HepG2 (cell line): Measurements from ENCODE around the gene GPBP1. TPM values are rescaled to one million over a fixed set of nuclear protein-coding genes. Genes with fewer than 3 reads are reported as not detected.

Experiments
- AKAP8 ChIP-seq: sonication (generic); formaldehyde crosslinking; IDR thresholded peaks from 2 replicates; pipeline ENCODE4 v1.5.1; 2020; ENCODE audit warnings: mild to moderate bottlenecking, missing genetic modification reagents
- FOXK2 ChIP-seq: fragments of 450-650 bp; IDR thresholded peaks from 2 replicates; pipeline ENCODE4 v1.6.1; 2016
- KDM3A ChIP-seq: IDR thresholded peaks from 2 replicates; pipeline ENCODE4 v1.6.1; 2018; ENCODE audit warnings: low read depth, missing compliant biosample characterization
- MED13 ChIP-seq: sonication (generic); formaldehyde crosslinking; IDR thresholded peaks from 2 replicates; pipeline ENCODE4 v1.5.0; 2020; ENCODE audit warnings: missing genetic modification reagents
- MEF2D ChIP-seq: sonication (generic); formaldehyde crosslinking; IDR thresholded peaks from 2 replicates; pipeline ENCODE4 v1.5.1; 2020; ENCODE audit warnings: mild to moderate bottlenecking, missing genetic modification reagents
- NFKB2 ChIP-seq: sonication (generic); formaldehyde crosslinking; IDR thresholded peaks from 2 replicates; pipeline ENCODE4 v1.4.0; 2020; ENCODE audit warnings: missing genetic modification reagents, borderline replicate concordance
- RAD21 ChIP-seq: fragments of 450-650 bp; formaldehyde crosslinking; IDR thresholded peaks from 2 replicates; pipeline ENCODE4 v1.5.0; 2020; ENCODE audit warnings: mild to moderate bottlenecking
- SP5 ChIP-seq: IDR thresholded peaks from 2 replicates; pipeline ENCODE4 v1.6.1; 2016; ENCODE audit warnings: low read depth, borderline replicate concordance
- ZKSCAN5 ChIP-seq: sonication (generic); formaldehyde crosslinking; IDR thresholded peaks from 2 replicates; pipeline ENCODE4 v1.5.1; 2020; ENCODE audit warnings: mild to moderate bottlenecking, missing genetic modification reagents
- ZNF557 ChIP-seq: sonication (generic); formaldehyde crosslinking; IDR thresholded peaks from 2 replicates; pipeline ENCODE4 v1.4.0; 2020; ENCODE audit warnings: missing genetic modification reagents
- polyA plus RNA-seq, 8 experiments: library from polyadenylated mRNA; depleted of rRNA in 3 of 8; stranded (reverse) in 7 of 8; unstranded in 1 of 8; fragments of >200 nt; fragmentation: Illumina TruSeq in 4 of 8; extraction: Trizol in 4 of 8; gene quantifications; 2 replicates each; pipeline versions ENCODE4 v1.2.1 to v1.2.3, GENCODE V29; 2011 to 2016; ENCODE audit warnings: low read depth in 4 of 8, missing spikeins in 1 of 8, mixed read lengths in 1 of 8; ENCODE audit not compliant: insufficient read depth in 1 of 8
- total RNA-seq, 5 experiments: library from RNA; depleted of rRNA; stranded (reverse); fragments of >200 nt; fragmentation: Illumina TruSeq; extraction: Trizol; gene quantifications; 2 replicates each; pipeline ENCODE4 v1.2.3, GENCODE V29; 2016; ENCODE audit warnings: low read depth in 1 of 5
- TF ChIP-seq, protein P1 (sequence below): sonication (generic); formaldehyde crosslinking; IDR thresholded peaks from 2 replicates; pipeline ENCODE4 v1.9.0; 2021; ENCODE audit warnings: missing genetic modification reagents, borderline replicate concordance
- TF ChIP-seq, protein P2 (sequence below): sonication (generic); formaldehyde crosslinking; IDR thresholded peaks from 2 replicates; pipeline ENCODE4 v1.4.0; 2020; ENCODE audit warnings: missing genetic modification reagents
- TF ChIP-seq, protein P3 (sequence below), 2 experiments: sonication (generic) in 1 of 2; formaldehyde crosslinking in 1 of 2; IDR thresholded peaks; 2 replicates each; pipeline versions ENCODE4 v1.4.0 to v1.6.1; 2018 to 2020; ENCODE audit warnings: missing genetic modification reagents in 2 of 2, borderline replicate concordance in 1 of 2, low read depth in 1 of 2, mild to moderate bottlenecking in 1 of 2, missing biosample characterization in 1 of 2
- TF ChIP-seq, protein P4 (sequence below): fragments of 450-650 bp; IDR thresholded peaks from 2 replicates; pipeline ENCODE4 v1.6.1; 2016
- TF ChIP-seq, protein P5 (sequence below): sonication (generic); formaldehyde crosslinking; IDR thresholded peaks from 2 replicates; pipeline ENCODE4 v1.4.0; 2020; ENCODE audit warnings: mild to moderate bottlenecking, missing genetic modification reagents
- TF ChIP-seq, protein P6 (sequence below): IDR thresholded peaks from 2 replicates; pipeline ENCODE4 v1.6.1; 2016; ENCODE audit warnings: control low read depth
- TF ChIP-seq, protein P7 (sequence below): sonication (generic); formaldehyde crosslinking; IDR thresholded peaks from 2 replicates; pipeline ENCODE4 v1.8.0; 2022; ENCODE audit warnings: missing genetic modification reagents, mild to moderate bottlenecking, borderline replicate concordance

The GPBP1 gene
- total and polyA plus RNA-seq, 2 of the 13 experiments (the other 11 are each of a cell fraction or from before 2014, with no cell fraction given): 27.1 to 72.2 TPM

DNA sequence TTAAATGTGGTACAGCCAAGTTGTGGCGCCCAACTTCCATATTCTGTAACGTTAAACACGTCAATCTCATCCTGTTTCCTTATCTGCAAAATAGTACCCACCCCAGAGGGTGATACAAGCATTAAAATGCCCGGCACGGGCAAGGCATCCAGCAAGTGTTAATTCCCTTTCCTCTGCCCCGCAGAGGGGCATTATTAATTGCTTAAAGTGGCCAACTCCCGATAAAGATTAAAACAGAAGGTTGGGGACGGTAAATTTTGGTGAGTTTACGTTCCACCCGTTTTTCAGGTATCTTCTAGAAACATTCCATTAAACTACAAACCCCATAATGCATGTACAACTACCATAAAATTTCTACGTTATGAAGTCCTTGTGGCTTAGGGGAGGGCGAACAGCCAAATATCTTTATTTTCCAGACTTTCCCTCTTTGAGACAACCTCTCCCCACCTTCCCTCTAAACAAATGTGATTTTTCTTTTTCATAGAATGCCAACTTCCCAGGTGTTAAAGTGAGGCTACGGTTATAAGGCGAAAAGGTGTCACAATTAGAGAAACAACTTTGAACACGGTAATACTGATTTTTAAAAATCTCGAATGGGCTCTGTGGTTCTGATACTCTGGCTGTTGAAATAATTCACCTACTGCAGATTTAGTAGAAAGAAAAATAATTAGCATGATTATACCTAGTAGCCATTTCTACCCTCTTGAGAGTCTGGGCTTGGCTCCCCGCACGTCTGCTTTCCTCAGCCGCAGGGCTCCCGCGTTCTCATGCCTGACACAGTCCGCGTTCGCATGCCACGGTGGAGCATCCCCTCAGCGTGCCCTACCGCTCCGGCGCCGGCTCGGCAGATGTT lies 1.2 kb upstream of the GPBP1 start (continued):
- no peak for TF ChIP-seq SP5
- TF ChIP-seq KDM3A (CRISPR knock-in tag): 0 out of 2 replicates have a peak, but pooled peaks have one; percentile 74
- TF ChIP-seq, protein P1, sequence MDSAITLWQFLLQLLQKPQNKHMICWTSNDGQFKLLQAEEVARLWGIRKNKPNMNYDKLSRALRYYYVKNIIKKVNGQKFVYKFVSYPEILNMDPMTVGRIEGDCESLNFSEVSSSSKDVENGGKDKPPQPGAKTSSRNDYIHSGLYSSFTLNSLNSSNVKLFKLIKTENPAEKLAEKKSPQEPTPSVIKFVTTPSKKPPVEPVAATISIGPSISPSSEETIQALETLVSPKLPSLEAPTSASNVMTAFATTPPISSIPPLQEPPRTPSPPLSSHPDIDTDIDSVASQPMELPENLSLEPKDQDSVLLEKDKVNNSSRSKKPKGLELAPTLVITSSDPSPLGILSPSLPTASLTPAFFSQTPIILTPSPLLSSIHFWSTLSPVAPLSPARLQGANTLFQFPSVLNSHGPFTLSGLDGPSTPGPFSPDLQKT: no peak
- TF ChIP-seq NFKB2 (CRISPR knock-in tag): no peak
- TF ChIP-seq, protein P2, sequence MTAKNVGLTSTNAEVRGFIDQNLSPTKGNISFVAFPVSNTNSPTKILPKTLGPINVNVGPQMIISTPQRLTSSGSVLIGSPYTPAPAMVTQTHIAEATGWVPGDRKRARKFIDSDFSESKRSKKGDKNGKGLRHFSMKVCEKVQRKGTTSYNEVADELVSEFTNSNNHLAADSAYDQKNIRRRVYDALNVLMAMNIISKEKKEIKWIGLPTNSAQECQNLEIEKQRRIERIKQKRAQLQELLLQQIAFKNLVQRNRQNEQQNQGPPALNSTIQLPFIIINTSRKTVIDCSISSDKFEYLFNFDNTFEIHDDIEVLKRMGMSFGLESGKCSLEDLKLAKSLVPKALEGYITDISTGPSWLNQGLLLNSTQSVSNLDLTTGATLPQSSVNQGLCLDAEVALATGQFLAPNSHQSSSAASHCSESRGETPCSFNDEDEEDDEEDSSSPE (CRISPR knock-in tag): no peak; the same call in 1 of the 2 replicates
- TF ChIP-seq MED13 (CRISPR knock-in tag): no peak
- TF ChIP-seq, protein P3, sequence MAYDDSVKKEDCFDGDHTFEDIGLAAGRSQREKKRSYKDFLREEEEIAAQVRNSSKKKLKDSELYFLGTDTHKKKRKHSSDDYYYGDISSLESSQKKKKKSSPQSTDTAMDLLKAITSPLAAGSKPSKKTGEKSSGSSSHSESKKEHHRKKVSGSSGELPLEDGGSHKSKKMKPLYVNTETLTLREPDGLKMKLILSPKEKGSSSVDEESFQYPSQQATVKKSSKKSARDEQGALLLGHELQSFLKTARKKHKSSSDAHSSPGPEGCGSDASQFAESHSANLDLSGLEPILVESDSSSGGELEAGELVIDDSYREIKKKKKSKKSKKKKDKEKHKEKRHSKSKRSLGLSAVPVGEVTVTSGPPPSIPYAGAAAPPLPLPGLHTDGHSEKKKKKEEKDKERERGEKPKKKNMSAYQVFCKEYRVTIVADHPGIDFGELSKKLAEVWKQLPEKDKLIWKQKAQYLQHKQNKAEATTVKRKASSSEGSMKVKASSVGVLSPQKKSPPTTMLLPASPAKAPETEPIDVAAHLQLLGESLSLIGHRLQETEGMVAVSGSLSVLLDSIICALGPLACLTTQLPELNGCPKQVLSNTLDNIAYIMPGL (CRISPR knock-in tag; IDR thresholded peaks at IDR 0.05; ENCODE audit: borderline replicate concordance in 1 of 2, low read depth in 1 of 2): no peak; a peak in 2 of 4 replicates
- TF ChIP-seq FOXK2: no peak
- TF ChIP-seq, protein P4, sequence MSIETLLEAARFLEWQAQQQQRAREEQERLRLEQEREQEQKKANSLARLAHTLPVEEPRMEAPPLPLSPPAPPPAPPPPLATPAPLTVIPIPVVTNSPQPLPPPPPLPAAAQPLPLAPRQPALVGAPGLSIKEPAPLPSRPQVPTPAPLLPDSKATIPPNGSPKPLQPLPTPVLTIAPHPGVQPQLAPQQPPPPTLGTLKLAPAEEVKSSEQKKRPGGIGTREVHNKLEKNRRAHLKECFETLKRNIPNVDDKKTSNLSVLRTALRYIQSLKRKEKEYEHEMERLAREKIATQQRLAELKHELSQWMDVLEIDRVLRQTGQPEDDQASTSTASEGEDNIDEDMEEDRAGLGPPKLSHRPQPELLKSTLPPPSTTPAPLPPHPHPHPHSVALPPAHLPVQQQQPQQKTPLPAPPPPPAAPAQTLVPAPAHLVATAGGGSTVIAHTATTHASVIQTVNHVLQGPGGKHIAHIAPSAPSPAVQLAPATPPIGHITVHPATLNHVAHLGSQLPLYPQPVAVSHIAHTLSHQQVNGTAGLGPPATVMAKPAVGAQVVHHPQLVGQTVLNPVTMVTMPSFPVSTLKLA: no peak
- no peak for TF ChIP-seq ZKSCAN5 (CRISPR knock-in tag)
- no peak for TF ChIP-seq MEF2D
- 0 out of 2 replicates have a peak, but pooled peaks have one; percentile 9 for TF ChIP-seq AKAP8 (CRISPR knock-in tag)
- TF ChIP-seq, protein P5, sequence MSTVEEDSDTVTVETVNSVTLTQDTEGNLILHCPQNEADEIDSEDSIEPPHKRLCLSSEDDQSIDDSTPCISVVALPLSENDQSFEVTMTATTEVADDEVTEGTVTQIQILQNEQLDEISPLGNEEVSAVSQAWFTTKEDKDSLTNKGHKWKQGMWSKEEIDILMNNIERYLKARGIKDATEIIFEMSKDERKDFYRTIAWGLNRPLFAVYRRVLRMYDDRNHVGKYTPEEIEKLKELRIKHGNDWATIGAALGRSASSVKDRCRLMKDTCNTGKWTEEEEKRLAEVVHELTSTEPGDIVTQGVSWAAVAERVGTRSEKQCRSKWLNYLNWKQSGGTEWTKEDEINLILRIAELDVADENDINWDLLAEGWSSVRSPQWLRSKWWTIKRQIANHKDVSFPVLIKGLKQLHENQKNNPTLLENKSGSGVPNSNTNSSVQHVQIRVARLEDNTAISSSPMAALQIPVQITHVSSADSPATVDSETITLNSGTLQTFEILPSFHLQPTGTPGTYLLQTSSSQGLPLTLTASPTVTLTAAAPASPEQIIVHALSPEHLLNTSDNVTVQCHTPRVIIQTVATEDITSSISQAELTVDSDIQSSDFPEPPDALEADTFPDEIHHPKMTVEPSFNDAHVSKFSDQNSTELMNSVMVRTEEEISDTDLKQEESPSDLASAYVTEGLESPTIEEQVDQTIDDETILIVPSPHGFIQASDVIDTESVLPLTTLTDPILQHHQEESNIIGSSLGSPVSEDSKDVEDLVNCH (CRISPR knock-in tag): no peak
- TF ChIP-seq RAD21 (CRISPR knock-in tag): no peak
- TF ChIP-seq, protein P6, sequence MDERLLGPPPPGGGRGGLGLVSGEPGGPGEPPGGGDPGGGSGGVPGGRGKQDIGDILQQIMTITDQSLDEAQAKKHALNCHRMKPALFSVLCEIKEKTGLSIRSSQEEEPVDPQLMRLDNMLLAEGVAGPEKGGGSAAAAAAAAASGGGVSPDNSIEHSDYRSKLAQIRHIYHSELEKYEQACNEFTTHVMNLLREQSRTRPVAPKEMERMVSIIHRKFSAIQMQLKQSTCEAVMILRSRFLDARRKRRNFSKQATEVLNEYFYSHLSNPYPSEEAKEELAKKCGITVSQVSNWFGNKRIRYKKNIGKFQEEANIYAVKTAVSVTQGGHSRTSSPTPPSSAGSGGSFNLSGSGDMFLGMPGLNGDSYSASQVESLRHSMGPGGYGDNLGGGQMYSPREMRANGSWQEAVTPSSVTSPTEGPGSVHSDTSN: no peak
- TF ChIP-seq, protein P7, sequence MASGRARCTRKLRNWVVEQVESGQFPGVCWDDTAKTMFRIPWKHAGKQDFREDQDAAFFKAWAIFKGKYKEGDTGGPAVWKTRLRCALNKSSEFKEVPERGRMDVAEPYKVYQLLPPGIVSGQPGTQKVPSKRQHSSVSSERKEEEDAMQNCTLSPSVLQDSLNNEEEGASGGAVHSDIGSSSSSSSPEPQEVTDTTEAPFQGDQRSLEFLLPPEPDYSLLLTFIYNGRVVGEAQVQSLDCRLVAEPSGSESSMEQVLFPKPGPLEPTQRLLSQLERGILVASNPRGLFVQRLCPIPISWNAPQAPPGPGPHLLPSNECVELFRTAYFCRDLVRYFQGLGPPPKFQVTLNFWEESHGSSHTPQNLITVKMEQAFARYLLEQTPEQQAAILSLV: 0 out of 2 replicates have a peak, but pooled peaks have one; percentile 14
- no peak for TF ChIP-seq ZNF557 (CRISPR knock-in tag)
